Activated T-helper 1 cell treated with anti-CD3 and anti-CD28 coated beads, Interleukin-12 subunit alpha, Interleukin-12 subunit beta, Interleukin-2, Interleukin-4 antibody, amounts not matched to agents 30 ng/mL and 10 ng/mL and 1 ng/mL, durations not matched to agents 14 hours and 24 hours and 36 hours (primary cell): ENCODE results near the gene TRMT13. TPM values are rescaled to one million over a fixed set of nuclear protein-coding genes. Genes with fewer than 3 reads are reported as not detected.

Experiments
- DNase-seq: peaks from one replicate; pipeline ENCODE4 v3.0.0; 2021; ENCODE audit warnings: low spot score
- H3K27ac Mint-ChIP-seq: one replicate; pipeline ENCODE4 v1.8.0; 2021; ENCODE audit warnings: mild to moderate bottlenecking, mixed read lengths
- H3K27me3 Mint-ChIP-seq: one replicate; pipeline ENCODE4 v1.8.0; 2022; ENCODE audit warnings: mild to moderate bottlenecking, moderate library complexity, mixed read lengths; ENCODE audit not compliant: insufficient read depth
- H3K36me3 Mint-ChIP-seq: one replicate; pipeline ENCODE4 v1.8.0; 2021; ENCODE audit warnings: low read depth, mixed read lengths
- H3K4me1 Mint-ChIP-seq: one replicate; pipeline ENCODE4 v1.8.0; 2021; ENCODE audit warnings: low read depth, mixed read lengths
- H3K4me3 Mint-ChIP-seq: one replicate; pipeline ENCODE4 v1.8.0; 2021; ENCODE audit warnings: mild to moderate bottlenecking, moderate library complexity, mixed read lengths
- H3K9me3 Mint-ChIP-seq: one replicate; pipeline ENCODE4 v1.8.0; 2021; ENCODE audit warnings: mixed read lengths
- intact Hi-C: fragments of 100-400 bp; cut with micrococcal nuclease; formaldehyde crosslinking; loops from one replicate; pipeline ENCODE4 v1.15.1; 2024
- total RNA-seq: library from RNA; stranded (reverse); gene quantifications from 2 replicates; pipeline ENCODE4 v1.2.3, GENCODE V29; 2022

Gene TRMT13
- total RNA-seq, 1 donor from 2014 or later: 21.8 TPM

- H3K9me3 Mint-ChIP-seq: no peaks in the 10 kb centered on the region
- H3K27ac Mint-ChIP-seq: peak overlapping the region; percentile 98
- H3K4me1 Mint-ChIP-seq: peaks cover 56% of the 10 kb centered on the region
- peaks cover 14% of the 10 kb centered on the region for H3K36me3 Mint-ChIP-seq
- intact Hi-C loops: loop anchor here (1.0 to 5.0 kb wide), 4 partner anchors 135 to 327 kb away; partner anchors contain the start of gene RTCA
- H3K4me3 Mint-ChIP-seq: peak overlapping the region; percentile 99
- DNase-seq: no peak
- H3K27me3 Mint-ChIP-seq: no peaks in the 10 kb centered on the region
Measured at GRCh38 chr1:100131623-100132022, 1.3 kb upstream of the TRMT13 start.

GRCh38 chr1:100134872-100135271 is 1.9 kb downstream of the TRMT13 start:
- intact Hi-C loops: loop anchor here (5.0 kb wide), 1 partner anchor 242 kb away; no protein-coding TSS in a partner anchor
- DNase-seq: no peak
- H3K27me3 Mint-ChIP-seq: no peaks in the 10 kb centered on the region
- peaks cover 44% of the 10 kb centered on the region for H3K4me1 Mint-ChIP-seq
- H3K27ac Mint-ChIP-seq: no peak overlapping the region
- peaks cover 24% of the 10 kb centered on the region for H3K36me3 Mint-ChIP-seq
- H3K4me3 Mint-ChIP-seq: peak overlapping the region; percentile 64
- no peaks in the 10 kb centered on the region for H3K9me3 Mint-ChIP-seq

DNA sequence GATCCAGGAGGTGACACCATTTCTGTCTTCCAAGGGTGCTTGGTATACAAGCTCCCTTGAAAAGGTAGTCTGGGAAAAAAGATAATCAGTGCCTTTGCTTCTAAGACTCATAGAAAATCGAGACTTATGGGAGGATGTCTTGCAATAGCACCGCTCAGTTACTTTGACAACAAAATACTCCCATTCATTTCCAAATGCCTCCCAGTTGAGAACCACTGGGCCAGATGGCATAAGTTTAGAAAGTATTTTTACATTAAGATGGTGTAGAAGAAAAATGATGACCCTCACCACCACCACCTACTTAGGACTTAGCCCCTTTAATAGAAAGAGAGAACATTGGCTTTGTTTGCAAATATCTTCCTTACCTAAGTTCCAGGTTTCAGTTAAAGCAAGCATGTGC is 4.6 kb downstream of the TRMT13 start:
- peaks cover 34% of the 10 kb centered on the region for H3K36me3 Mint-ChIP-seq
- H3K4me3 Mint-ChIP-seq: no peak overlapping the region
- no peak overlapping the region for H3K27ac Mint-ChIP-seq

GRCh38 chr1:100141192-100141591 is 8.2 kb downstream of the TRMT13 start:
- no peak for DNase-seq
- H3K27me3 Mint-ChIP-seq: no peaks in the 10 kb centered on the region
- no peaks in the 10 kb centered on the region for H3K4me1 Mint-ChIP-seq
- no peak overlapping the region for H3K4me3 Mint-ChIP-seq
- intact Hi-C loops: no loop called here
- no peaks in the 10 kb centered on the region for H3K9me3 Mint-ChIP-seq
- H3K36me3 Mint-ChIP-seq: peaks cover 46% of the 10 kb centered on the region
- H3K27ac Mint-ChIP-seq: no peak overlapping the region

More for the DNA sequence above, 4.6 kb downstream of the TRMT13 start:
- DNase-seq: no peak
- Mint-ChIP-seq H3K27me3 (no peaks in the 10 kb centered on the region), H3K9me3 (no peaks in the 10 kb centered on the region), H3K4me1 (peaks cover 20% of the 10 kb centered on the region)
- intact Hi-C loops: no loop called here

DNA sequence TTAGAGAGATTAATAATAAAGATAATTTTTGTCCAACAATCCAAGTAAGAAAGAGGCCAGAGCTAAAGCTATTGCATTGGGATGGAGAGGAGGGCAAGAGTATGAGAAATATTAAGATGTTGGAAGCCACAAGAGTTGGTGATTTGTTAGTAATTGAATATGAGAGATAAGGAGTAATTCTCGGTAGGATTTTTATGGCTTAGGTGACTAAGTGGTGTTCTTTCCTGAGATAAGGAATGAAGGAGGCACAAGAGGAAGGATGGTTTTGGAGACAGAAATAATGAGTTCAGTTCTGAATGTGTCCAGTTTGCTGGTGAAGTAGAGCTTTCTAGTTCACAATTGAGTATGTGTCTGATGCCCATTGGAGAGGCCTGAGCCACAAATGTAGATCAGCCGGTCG is 9.4 kb downstream of the TRMT13 start:
- no peaks in the 10 kb centered on the region for H3K9me3 Mint-ChIP-seq
- no peak for DNase-seq
- H3K27ac Mint-ChIP-seq: no peak overlapping the region
- no peak overlapping the region for H3K4me3 Mint-ChIP-seq
- intact Hi-C loops: no loop called here
- H3K27me3 Mint-ChIP-seq: no peaks in the 10 kb centered on the region
- H3K4me1 Mint-ChIP-seq: no peaks in the 10 kb centered on the region
- peaks cover 49% of the 10 kb centered on the region for H3K36me3 Mint-ChIP-seq

GRCh38 chr1:100145116-100145515 is 12.2 kb downstream of the TRMT13 start:
- no peaks in the 10 kb centered on the region for H3K9me3 Mint-ChIP-seq

GRCh38 chr1:100146958-100147357 is 14.0 kb downstream of the TRMT13 start:
- H3K9me3 Mint-ChIP-seq: no peaks in the 10 kb centered on the region
- no peak for DNase-seq
- no peak overlapping the region for H3K27ac Mint-ChIP-seq
- no peaks in the 10 kb centered on the region for H3K27me3 Mint-ChIP-seq
- intact Hi-C loops: no loop called here
- peaks cover 38% of the 10 kb centered on the region for H3K36me3 Mint-ChIP-seq
- H3K4me3 Mint-ChIP-seq: no peak overlapping the region
- peaks cover 2% of the 10 kb centered on the region for H3K4me1 Mint-ChIP-seq

More at GRCh38 chr1:100145116-100145515, 12.2 kb downstream of the TRMT13 start:
- intact Hi-C loops: no loop called here
- H3K4me3 Mint-ChIP-seq: no peak overlapping the region
- DNase-seq: no peak
- peaks cover 45% of the 10 kb centered on the region for H3K36me3 Mint-ChIP-seq
- no peaks in the 10 kb centered on the region for H3K27me3 Mint-ChIP-seq
- no peaks in the 10 kb centered on the region for H3K4me1 Mint-ChIP-seq
- H3K27ac Mint-ChIP-seq: no peak overlapping the region

DNA sequence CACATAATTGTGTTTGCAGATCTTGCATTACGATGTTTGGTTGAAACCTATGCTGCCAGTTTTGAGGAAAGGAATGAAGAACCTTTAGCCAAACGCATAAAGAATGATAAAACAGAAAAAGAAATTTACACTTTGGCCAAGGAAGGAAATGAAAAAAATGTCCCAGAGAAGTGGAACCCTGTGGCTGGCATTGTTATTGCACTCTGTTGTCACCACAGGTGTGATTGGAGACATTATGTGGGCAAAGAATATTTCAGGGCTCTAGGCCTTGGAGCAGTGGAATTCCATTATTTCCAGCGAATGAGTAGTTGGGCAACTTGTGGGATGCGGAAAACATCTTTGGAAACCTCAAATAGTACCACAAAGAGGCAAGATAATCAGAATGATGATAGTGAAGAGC is 14.9 kb downstream of the TRMT13 start:
- intact Hi-C loops: no loop called here
- Mint-ChIP-seq H3K9me3 (no peaks in the 10 kb centered on the region), H3K36me3 (peaks cover 36% of the 10 kb centered on the region), H3K4me1 (peaks cover 8% of the 10 kb centered on the region), H3K27ac (no peak overlapping the region), H3K27me3 (no peaks in the 10 kb centered on the region), H3K4me3 (no peak overlapping the region)
- DNase-seq: no peak

DNA sequence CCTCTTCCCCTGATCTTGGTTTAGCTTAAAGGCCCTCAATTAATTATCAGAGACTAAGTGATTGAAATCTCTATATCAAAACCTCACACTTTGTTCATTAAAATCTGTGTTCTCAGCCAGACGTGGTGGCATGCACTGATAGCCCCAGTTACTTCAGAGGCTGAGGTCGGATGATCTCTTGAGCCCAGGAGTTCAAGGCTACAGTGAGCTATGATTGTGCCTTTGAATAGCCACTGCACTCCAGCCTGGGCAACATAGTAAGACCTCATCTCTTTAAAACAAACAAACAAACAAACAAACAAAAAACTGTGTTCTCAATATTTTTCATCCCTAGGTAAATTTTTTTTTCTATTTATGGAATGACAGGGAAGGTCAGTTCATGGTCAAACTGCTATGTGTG is 18.7 kb downstream of the TRMT13 start:
- Mint-ChIP-seq H3K27me3 (peaks cover 5% of the 10 kb centered on the region), H3K9me3 (no peaks in the 10 kb centered on the region), H3K4me3 (no peak overlapping the region), H3K27ac (no peak overlapping the region), H3K36me3 (peaks cover 18% of the 10 kb centered on the region), H3K4me1 (peaks cover 8% of the 10 kb centered on the region)
- no peak for DNase-seq
- intact Hi-C loops: no loop called here

DNA sequence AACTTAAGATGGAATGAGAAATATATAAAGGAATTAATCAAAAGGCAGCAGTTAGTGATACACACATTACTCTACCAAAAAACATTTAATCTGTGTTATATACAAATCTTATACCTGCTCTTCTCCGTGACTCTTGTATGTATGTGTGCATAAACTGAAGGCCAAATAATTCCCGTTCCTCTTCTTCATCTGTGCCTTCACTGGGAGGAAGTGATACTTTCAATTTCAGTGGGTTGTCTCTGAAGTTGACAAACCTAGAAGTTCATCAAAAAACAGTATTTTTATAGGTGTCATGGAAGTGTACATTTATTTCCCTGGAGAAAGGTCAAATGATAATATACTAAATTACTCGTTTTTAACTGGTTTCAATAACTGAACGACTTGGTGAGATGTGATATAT is 19.3 kb downstream of the TRMT13 start:
- no peak overlapping the region for H3K27ac Mint-ChIP-seq
- H3K4me3 Mint-ChIP-seq: no peak overlapping the region
- peaks cover 16% of the 10 kb centered on the region for H3K36me3 Mint-ChIP-seq
- no peak for DNase-seq
- no peaks in the 10 kb centered on the region for H3K9me3 Mint-ChIP-seq
- H3K27me3 Mint-ChIP-seq: peaks cover 5% of the 10 kb centered on the region
- intact Hi-C loops: no loop called here
- H3K4me1 Mint-ChIP-seq: peaks cover 8% of the 10 kb centered on the region

- H3K9me3 Mint-ChIP-seq: no peaks in the 10 kb centered on the region
- peaks cover 10% of the 10 kb centered on the region for H3K27me3 Mint-ChIP-seq
- H3K4me3 Mint-ChIP-seq: no peak overlapping the region
- intact Hi-C loops: no loop called here
- H3K27ac Mint-ChIP-seq: no peak overlapping the region
- no peaks in the 10 kb centered on the region for H3K4me1 Mint-ChIP-seq
- DNase-seq: no peak
- H3K36me3 Mint-ChIP-seq: no peaks in the 10 kb centered on the region
Measured at GRCh38 chr1:100162881-100163280, 29.9 kb downstream of the TRMT13 start.

GRCh38 chr1:100164216-100164615 is 31.3 kb downstream of the TRMT13 start:
- intact Hi-C loops: no loop called here
- Mint-ChIP-seq H3K4me3 (no peak overlapping the region), H3K9me3 (no peaks in the 10 kb centered on the region), H3K36me3 (no peaks in the 10 kb centered on the region), H3K27me3 (peaks cover 10% of the 10 kb centered on the region), H3K4me1 (no peaks in the 10 kb centered on the region), H3K27ac (no peak overlapping the region)
- DNase-seq: no peak

- Mint-ChIP-seq H3K36me3 (no peaks in the 10 kb centered on the region), H3K9me3 (no peaks in the 10 kb centered on the region), H3K27ac (no peak overlapping the region), H3K4me1 (no peaks in the 10 kb centered on the region), H3K4me3 (no peak overlapping the region), H3K27me3 (peaks cover 10% of the 10 kb centered on the region)
- DNase-seq: no peak
- intact Hi-C loops: no loop called here
Measured at GRCh38 chr1:100164702-100165101, 31.7 kb downstream of the TRMT13 start.

DNA sequence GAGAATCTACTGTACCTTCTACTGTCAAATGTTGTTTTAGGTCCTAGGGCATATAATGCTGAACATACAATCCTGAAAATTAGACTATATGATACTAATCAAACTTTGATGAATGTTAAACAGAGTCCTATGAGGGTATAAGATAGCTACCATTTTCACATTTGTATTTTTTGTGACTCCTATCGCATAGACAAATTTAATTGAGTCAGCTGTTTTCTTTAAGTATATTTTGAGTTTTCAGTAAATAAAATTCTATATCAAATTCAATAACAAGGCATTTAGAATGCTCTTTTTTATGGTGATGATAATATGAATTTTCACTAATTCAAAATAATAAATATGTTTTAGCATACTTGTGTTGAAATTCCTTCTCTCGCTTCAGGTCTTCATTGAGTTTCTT is 35.1 kb downstream of the TRMT13 start:
- no peaks in the 10 kb centered on the region for H3K9me3 Mint-ChIP-seq
- no peak for DNase-seq
- intact Hi-C loops: no loop called here
- peaks cover 20% of the 10 kb centered on the region for H3K27me3 Mint-ChIP-seq
- no peak overlapping the region for H3K4me3 Mint-ChIP-seq
- no peaks in the 10 kb centered on the region for H3K36me3 Mint-ChIP-seq
- H3K4me1 Mint-ChIP-seq: no peaks in the 10 kb centered on the region
- H3K27ac Mint-ChIP-seq: no peak overlapping the region
